Ascending aorta (tissue), 2 donors: ENCODE data around the gene AQP12A. TPM values are rescaled to one million over a fixed set of nuclear protein-coding genes. Genes with fewer than 3 reads are reported as not detected.

Experiments
- DNase-seq, 2 donors: peaks; one replicate each; pipeline ENCODE4 v3.0.0-alpha.2; 2019; ENCODE audit warnings: low spot score in 2 of 2
- H3K27ac ChIP-seq, 2 donors: fragments of 200-600 bp; sonication (generic); one replicate each; pipeline ENCODE4 v1.5.1; 2016 to 2017; ENCODE audit warnings: mild to moderate bottlenecking in 1 of 2
- H3K27me3 ChIP-seq: fragments of 200-600 bp; sonication (generic); one replicate; pipeline ENCODE4 v1.5.1; 2017
- H3K36me3 ChIP-seq, 2 donors: fragments of 200-600 bp; sonication (generic); one replicate each; pipeline ENCODE4 v1.5.1; 2016
- H3K4me1 ChIP-seq, 2 donors: fragments of 200-600 bp; sonication (generic); one replicate each; pipeline ENCODE4 v1.5.1; 2016 to 2017; ENCODE audit warnings: mild to moderate bottlenecking in 1 of 2
- H3K4me3 ChIP-seq, 2 donors: fragments of 200-600 bp; sonication (generic); one replicate each; pipeline ENCODE4 v1.5.1; 2016 to 2017; ENCODE audit warnings: mild to moderate bottlenecking in 1 of 2
- H3K9me3 ChIP-seq, 2 donors: fragments of 200-600 bp; sonication (generic); one replicate each; pipeline ENCODE4 v1.5.1; 2016
- CTCF ChIP-seq, 3 experiments: fragments of 200-600 bp in 2 of 3; fragments of 450-650 bp in 1 of 3; sonication (generic) in 2 of 3; IDR thresholded peaks; one replicate each; pipeline ENCODE4 v1.5.1; 2016 to 2019; ENCODE audit warnings: antibody characterized with exemption in 3 of 3, mild to moderate bottlenecking in 1 of 3, moderate library complexity in 1 of 3
- intact Hi-C: fragments of 100-400 bp; cut with DNase I; formaldehyde crosslinking; loops from one replicate; pipeline ENCODE4 v1.15.1; 2023
- total RNA-seq: library from RNA; depleted of rRNA; stranded (reverse); fragments of >200 nt; gene quantifications from one replicate; pipeline ENCODE4 v1.1.0, GENCODE V29; 2016

Gene AQP12A
- total RNA-seq, 1 donor from 2014 or later, result not detected

GRCh38 chr2:240737512-240737911, 45.8 kb downstream of the AQP12A start:
- no peak for DNase-seq
- intact Hi-C loops, result no loop called here
- Histone ChIP-seq H3K27me3 (no peaks in the 10 kb centered on the region), H3K27ac (no peak overlapping the region), H3K36me3 (no peaks in the 10 kb centered on the region), H3K4me3 (no peak overlapping the region), H3K9me3 (no peaks in the 10 kb centered on the region), H3K4me1 (no peaks in the 10 kb centered on the region)
- TF ChIP-seq CTCF (IDR thresholded peaks at IDR 0.05), result no peak

GRCh38 chr2:240737958-240738357, 46.3 kb downstream of the AQP12A start:
- H3K36me3 ChIP-seq, result no peaks in the 10 kb centered on the region
- TF ChIP-seq CTCF (IDR thresholded peaks at IDR 0.05), result no peak
- H3K27ac ChIP-seq, result no peak overlapping the region
- H3K4me1 ChIP-seq, result no peaks in the 10 kb centered on the region
- H3K4me3 ChIP-seq, result no peak overlapping the region
- no peaks in the 10 kb centered on the region for H3K9me3 ChIP-seq
- intact Hi-C loops, result no loop called here
- no peak for DNase-seq
- no peaks in the 10 kb centered on the region for H3K27me3 ChIP-seq

- no peaks in the 10 kb centered on the region for H3K36me3 ChIP-seq
- no peak for TF ChIP-seq CTCF (IDR thresholded peaks at IDR 0.05)
- H3K9me3 ChIP-seq, result no peaks in the 10 kb centered on the region
- no peak for DNase-seq
- H3K4me1 ChIP-seq, result no peaks in the 10 kb centered on the region
- no peak overlapping the region for H3K27ac ChIP-seq
- no peak overlapping the region for H3K4me3 ChIP-seq
- no peaks in the 10 kb centered on the region for H3K27me3 ChIP-seq
- intact Hi-C loops, result no loop called here
Observed at GRCh38 chr2:240739797-240740196, 48.1 kb downstream of the AQP12A start.

GRCh38 chr2:240741091-240741490, 49.4 kb downstream of the AQP12A start:
- no peaks in the 10 kb centered on the region for H3K36me3 ChIP-seq

GRCh38 chr2:240742602-240743095, 51.0 kb downstream of the AQP12A start:
- no peak for TF ChIP-seq CTCF (IDR thresholded peaks at IDR 0.05)
- intact Hi-C loops, result no loop called here

More at GRCh38 chr2:240741091-240741490, 49.4 kb downstream of the AQP12A start:
- intact Hi-C loops, result no loop called here
- no peak for TF ChIP-seq CTCF (IDR thresholded peaks at IDR 0.05)
- DNase-seq, result no peak
- Histone ChIP-seq H3K27me3 (no peaks in the 10 kb centered on the region), H3K4me3 (no peak overlapping the region), H3K9me3 (no peaks in the 10 kb centered on the region), H3K4me1 (no peaks in the 10 kb centered on the region), H3K27ac (no peak overlapping the region)

GRCh38 chr2:240745456-240745855, 53.8 kb downstream of the AQP12A start:
- H3K9me3 ChIP-seq, result no peaks in the 10 kb centered on the region
- no peak overlapping the region for H3K4me3 ChIP-seq
- no peak for TF ChIP-seq CTCF (IDR thresholded peaks at IDR 0.05)
- no peak overlapping the region for H3K27ac ChIP-seq
- no peak for DNase-seq
- H3K27me3 ChIP-seq, result no peaks in the 10 kb centered on the region
- intact Hi-C loops, result no loop called here
- H3K4me1 ChIP-seq, result no peaks in the 10 kb centered on the region
- H3K36me3 ChIP-seq, result no peaks in the 10 kb centered on the region

More at GRCh38 chr2:240742602-240743095, 51.0 kb downstream of the AQP12A start:
- H3K36me3 ChIP-seq, result no peaks in the 10 kb centered on the region
- no peaks in the 10 kb centered on the region for H3K27me3 ChIP-seq
- H3K4me3 ChIP-seq, result no peak overlapping the region
- H3K27ac ChIP-seq, result no peak overlapping the region
- H3K9me3 ChIP-seq, result no peaks in the 10 kb centered on the region
- DNase-seq, result no peak
- H3K4me1 ChIP-seq, result no peaks in the 10 kb centered on the region
